ENCODE data around the gene GRIK4.

Gene GRIK4

DNA sequence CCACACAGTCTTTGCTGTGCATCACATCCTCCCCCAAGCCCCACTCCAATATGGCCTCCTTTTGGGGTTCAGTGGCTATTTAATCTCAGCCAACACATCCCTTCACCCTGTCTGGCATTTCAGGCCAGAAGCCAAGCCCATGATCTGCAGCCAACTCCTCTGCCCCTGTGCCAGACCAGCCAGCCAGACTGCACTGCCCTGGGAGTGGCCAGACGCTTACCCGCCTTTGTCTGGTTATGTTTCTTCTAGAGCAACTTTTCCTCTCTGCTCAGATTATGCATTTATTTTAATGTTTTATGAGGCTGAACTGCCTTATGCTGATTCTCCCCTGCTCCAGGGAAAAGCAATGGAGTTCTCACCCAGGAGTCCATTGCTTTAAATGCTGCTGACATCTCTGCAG lies 305.6 kb downstream of the GRIK4 start:
- no peaks in the 10 kb centered on the region for H3F3A ChIP-seq (ENCODE audit: control insufficient read depth, insufficient read depth)
- H3K9me3 ChIP-seq (ENCODE audit: control insufficient read depth, insufficient read depth, low read length): no peaks in the 10 kb centered on the region
- H3K36me3 ChIP-seq (ENCODE audit: control insufficient read depth, low read length): no peaks in the 10 kb centered on the region
- H3K4me1 ChIP-seq (ENCODE audit: control insufficient read depth, low read length): no peaks in the 10 kb centered on the region
- peaks cover 17% of the 10 kb centered on the region for H3K27me3 ChIP-seq (ENCODE audit: control insufficient read depth, low read length)
- no peak overlapping the region for H3K27ac ChIP-seq (ENCODE audit: low read depth, low read length)
- no peak for TF ChIP-seq EZH2phosphoT487 (IDR thresholded peaks at IDR 0.05; ENCODE audit: borderline replicate concordance, low read length)
- TF ChIP-seq, protein P1, sequence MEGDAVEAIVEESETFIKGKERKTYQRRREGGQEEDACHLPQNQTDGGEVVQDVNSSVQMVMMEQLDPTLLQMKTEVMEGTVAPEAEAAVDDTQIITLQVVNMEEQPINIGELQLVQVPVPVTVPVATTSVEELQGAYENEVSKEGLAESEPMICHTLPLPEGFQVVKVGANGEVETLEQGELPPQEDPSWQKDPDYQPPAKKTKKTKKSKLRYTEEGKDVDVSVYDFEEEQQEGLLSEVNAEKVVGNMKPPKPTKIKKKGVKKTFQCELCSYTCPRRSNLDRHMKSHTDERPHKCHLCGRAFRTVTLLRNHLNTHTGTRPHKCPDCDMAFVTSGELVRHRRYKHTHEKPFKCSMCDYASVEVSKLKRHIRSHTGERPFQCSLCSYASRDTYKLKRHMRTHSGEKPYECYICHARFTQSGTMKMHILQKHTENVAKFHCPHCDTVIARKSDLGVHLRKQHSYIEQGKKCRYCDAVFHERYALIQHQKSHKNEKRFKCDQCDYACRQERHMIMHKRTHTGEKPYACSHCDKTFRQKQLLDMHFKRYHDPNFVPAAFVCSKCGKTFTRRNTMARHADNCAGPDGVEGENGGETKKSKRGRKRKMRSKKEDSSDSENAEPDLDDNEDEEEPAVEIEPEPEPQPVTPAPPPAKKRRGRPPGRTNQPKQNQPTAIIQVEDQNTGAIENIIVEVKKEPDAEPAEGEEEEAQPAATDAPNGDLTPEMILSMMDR (IDR thresholded peaks at IDR 0.05; ENCODE audit: low read depth, low read length, poor library complexity, severe bottlenecking): no peak
- H3K9me2 ChIP-seq (replicated peaks; ENCODE audit: control insufficient read depth, low read length): no peaks in the 10 kb centered on the region
- no peaks in the 10 kb centered on the region for H3K79me2 ChIP-seq (ENCODE audit: control insufficient read depth, low read length)
- no peak overlapping the region for H3K4me2 ChIP-seq (ENCODE audit: low read length)
- no peak overlapping the region for H3K4me3 ChIP-seq (ENCODE audit: low read length)
- H4K20me1 ChIP-seq (ENCODE audit: control insufficient read depth, insufficient read depth, low read depth, low read length): no peaks in the 10 kb centered on the region

DNA sequence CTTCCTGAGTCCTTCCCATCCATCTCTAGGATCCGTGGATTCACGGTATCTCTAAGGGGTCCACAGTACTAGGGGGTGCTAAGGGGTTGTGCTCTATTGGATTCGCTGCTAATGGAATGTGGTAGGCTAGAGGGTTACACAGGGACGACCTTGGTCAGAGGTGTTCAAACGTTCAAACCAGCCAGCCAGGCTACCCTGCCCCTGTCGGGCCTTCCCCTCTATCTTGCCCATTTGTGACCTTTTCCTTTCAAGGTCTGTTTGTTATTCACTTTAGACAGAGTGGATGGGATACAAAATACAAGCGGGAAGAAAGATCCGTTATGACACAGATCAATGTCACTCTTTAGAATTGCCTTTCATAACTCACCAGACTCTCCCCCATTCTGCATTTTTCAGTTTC lies 306.5 kb downstream of the GRIK4 start:
- peaks cover 17% of the 10 kb centered on the region for H3K27me3 ChIP-seq (ENCODE audit: control insufficient read depth, low read length)
- H3K27ac ChIP-seq (ENCODE audit: low read depth, low read length): no peak overlapping the region
- H3K9me3 ChIP-seq (ENCODE audit: control insufficient read depth, insufficient read depth, low read length): no peaks in the 10 kb centered on the region
- H3F3A ChIP-seq (ENCODE audit: control insufficient read depth, insufficient read depth): no peaks in the 10 kb centered on the region
- TF ChIP-seq EZH2phosphoT487 (IDR thresholded peaks at IDR 0.05; ENCODE audit: borderline replicate concordance, low read length): no peak
- TF ChIP-seq, protein P1 (IDR thresholded peaks at IDR 0.05; ENCODE audit: low read depth, low read length, poor library complexity, severe bottlenecking): no peak
- H3K4me3 ChIP-seq (ENCODE audit: low read length): no peak overlapping the region
- no peaks in the 10 kb centered on the region for H3K79me2 ChIP-seq (ENCODE audit: control insufficient read depth, low read length)
- no peak overlapping the region for H3K4me2 ChIP-seq (ENCODE audit: low read length)
- H4K20me1 ChIP-seq (ENCODE audit: control insufficient read depth, insufficient read depth, low read depth, low read length): no peaks in the 10 kb centered on the region
- no peaks in the 10 kb centered on the region for H3K36me3 ChIP-seq (ENCODE audit: control insufficient read depth, low read length)
- no peaks in the 10 kb centered on the region for H3K9me2 ChIP-seq (replicated peaks; ENCODE audit: control insufficient read depth, low read length)
- no peaks in the 10 kb centered on the region for H3K4me1 ChIP-seq (ENCODE audit: control insufficient read depth, low read length)

DNA sequence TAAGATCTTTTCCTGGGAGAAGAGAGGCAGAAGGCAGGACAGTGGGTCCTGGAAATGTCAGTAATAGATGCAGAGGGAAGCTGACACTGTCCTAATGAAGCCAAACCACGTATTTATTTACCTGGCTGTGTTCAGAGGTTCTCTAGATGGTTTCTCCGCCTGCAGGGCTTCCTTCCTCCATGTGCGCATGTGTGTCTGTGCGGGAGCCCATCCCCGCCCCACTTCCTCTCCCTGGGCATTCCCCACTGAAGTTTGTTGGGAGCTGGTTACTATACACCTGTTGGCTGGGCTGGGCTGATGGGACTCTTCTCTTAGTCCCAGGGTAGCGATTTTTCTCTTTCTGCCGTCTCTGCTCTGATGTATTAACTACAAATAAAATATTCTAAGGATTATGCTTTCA lies 307.5 kb downstream of the GRIK4 start:
- H3K36me3 ChIP-seq (ENCODE audit: control insufficient read depth, low read length): no peaks in the 10 kb centered on the region
- H3K27me3 ChIP-seq (ENCODE audit: control insufficient read depth, low read length): peaks cover 17% of the 10 kb centered on the region
- H3K4me2 ChIP-seq (ENCODE audit: low read length): no peak overlapping the region
- no peaks in the 10 kb centered on the region for H4K20me1 ChIP-seq (ENCODE audit: control insufficient read depth, insufficient read depth, low read depth, low read length)
- no peaks in the 10 kb centered on the region for H3K9me3 ChIP-seq (ENCODE audit: control insufficient read depth, insufficient read depth, low read length)
- H3K27ac ChIP-seq (ENCODE audit: low read depth, low read length): no peak overlapping the region
- H3K4me1 ChIP-seq (ENCODE audit: control insufficient read depth, low read length): no peaks in the 10 kb centered on the region
- no peak overlapping the region for H3K4me3 ChIP-seq (ENCODE audit: low read length)
- H3F3A ChIP-seq (ENCODE audit: control insufficient read depth, insufficient read depth): no peaks in the 10 kb centered on the region
- TF ChIP-seq, protein P1 (IDR thresholded peaks at IDR 0.05; ENCODE audit: low read depth, low read length, poor library complexity, severe bottlenecking): no peak
- TF ChIP-seq EZH2phosphoT487 (IDR thresholded peaks at IDR 0.05; ENCODE audit: borderline replicate concordance, low read length): no peak
- H3K9me2 ChIP-seq (replicated peaks; ENCODE audit: control insufficient read depth, low read length): no peaks in the 10 kb centered on the region
- no peaks in the 10 kb centered on the region for H3K79me2 ChIP-seq (ENCODE audit: control insufficient read depth, low read length)

All from DOHH2 (cell line).